Kidney glomerular epithelial cell (primary cell): Measurements from ENCODE around the gene TSHZ2.

Experiments
- DNase-seq: peaks from one replicate; lab custom pipeline; 2025; lab: John Stamatoyannopoulos, UW

Gene TSHZ2

DNA sequence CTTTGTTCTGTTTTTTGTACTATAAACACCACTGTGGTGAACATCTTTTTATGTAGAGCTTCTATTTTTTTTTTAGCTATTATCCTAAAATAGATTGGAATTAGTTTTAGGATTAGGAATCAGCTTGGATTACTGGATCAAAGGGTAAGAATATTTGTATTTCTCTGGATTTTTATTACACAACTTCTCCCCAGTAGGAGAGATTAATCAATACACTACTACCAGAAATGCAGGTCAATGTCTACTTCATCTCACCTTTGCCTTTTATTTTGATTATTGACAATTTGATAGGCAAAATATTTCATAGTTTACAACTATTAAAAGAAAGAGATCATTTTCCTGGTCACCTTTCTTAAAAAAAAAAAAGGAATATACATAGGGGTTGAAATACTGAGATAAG is 191.9 kb downstream of the TSHZ2 start:
- no peak for DNase-seq

DNA sequence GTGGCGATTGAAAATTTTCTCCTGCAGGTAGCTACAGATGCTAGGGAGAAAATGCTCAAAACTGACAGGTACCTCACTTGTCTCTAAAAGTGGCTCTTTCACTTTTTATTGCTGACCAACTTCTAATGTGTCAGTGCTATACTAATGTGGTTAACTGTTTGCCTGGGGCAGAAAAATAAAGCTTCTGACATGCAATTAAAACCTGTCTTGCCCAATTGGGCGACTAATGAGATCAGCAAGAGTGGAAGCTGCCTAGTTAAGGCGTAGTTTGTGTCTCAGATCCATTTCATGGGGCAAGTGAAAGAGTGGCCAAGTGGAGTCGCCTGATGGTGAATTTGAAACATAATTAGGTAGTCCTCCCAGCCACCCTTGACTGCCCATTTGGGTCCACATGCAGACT is 193.3 kb downstream of the TSHZ2 start:
- no peak for DNase-seq

DNA sequence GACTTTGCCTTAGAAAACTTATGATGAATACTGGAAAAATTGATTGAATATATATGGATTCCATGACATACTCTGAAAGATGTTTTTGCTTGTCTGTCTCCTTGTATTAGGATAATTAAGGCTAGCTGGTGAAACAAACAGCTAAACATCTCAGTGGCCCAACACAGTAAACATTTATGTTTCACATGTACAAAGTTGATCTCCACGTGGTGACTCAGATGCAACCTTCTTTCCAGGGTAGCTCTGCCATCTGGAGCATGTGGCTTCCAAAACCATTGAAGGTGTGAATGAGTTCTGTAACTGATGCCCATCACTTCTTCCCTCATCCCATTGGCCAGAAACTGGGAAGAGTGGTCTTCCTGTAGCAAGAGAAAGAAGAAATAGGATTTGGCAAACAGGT is 196.3 kb downstream of the TSHZ2 start:
- no peak for DNase-seq

DNA sequence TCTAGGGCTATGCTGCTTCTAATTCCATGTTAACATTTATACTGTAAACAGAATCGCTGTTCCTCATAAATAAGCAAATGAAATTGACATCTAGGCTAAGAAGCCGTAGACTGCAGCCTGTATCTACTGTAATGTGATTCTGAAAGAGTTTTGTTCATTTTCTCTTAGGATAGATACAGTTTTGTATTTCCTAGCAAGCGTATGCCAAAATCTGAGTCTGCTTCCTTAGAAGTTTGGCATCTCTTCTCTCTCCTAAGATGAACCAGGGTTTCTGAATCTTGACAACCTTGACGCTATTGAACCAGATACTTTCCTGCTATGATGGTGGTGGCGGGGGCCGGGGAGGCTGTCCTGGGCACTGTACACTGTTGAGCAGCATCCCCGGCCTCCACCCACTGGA is 198.0 kb downstream of the TSHZ2 start:
- no peak for DNase-seq

DNA sequence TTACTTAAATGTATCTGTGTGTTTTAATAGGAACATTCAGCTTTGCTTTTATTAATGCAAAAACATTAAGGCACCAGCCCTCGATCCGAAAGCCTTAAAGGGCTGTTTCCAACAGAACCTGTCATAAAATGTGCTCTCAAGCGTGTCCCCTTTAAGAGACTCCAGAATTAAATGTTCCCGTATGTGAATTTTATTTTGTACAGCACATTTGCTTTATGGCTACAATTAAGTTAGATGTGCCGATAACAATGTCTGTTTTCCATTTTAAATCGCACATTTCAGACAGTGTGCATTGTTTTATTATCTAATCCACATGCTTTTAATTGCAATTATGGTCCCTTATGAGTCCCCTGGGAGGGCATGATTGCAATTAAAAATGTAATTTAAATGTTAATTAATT is 198.9 kb downstream of the TSHZ2 start:
- DNase-seq = no peak

DNA sequence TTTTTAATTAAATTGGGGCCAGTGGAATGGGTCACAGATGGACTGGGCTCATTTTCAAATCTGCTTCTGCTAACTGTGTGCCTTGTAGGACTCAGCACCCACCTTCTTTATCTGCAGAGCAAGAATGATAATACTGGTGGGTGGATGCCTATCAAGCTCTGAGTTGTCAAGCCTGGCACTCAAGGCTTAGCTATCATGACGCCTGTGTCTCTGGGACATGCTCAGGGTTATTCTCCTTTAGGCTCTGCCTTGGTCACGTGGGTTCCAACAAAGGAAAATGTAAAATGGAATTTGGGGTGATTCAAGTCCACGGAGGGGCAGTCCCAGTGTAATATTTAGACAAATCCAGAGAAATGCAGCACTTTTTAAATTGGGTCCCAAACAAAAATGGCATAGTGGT is 202.3 kb downstream of the TSHZ2 start:
- DNase-seq = no peak

DNA sequence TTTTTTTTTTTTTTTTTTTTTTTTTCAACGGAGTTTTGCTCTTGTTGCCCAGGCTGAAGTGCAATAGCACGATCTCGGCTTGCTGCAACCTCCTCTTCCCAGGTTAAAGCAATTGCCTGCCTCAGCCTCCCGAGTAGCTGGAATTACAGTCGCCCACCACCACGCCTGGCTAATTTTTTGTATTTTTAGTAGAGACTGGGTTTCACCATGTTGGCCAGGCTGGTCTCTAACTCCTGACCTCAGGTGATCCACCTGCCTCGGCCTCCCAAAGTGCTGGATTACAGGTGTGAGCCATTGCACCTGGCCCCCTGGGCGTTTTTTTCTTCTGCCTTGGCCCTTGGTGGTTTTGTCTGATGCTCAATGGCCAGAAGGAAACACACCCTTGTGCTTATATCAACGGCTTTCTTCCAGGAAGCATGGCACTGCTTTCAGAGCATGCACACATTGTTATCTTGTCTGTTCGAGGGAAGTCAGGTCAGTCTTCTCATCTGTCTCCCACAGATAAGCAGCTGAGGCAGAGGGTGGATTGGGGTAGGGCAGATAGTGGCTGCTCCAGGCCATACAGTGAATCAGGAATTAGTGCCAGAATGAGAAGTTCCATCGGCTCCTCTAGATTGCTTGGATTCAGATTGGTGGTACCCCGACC is 203.1 kb downstream of the TSHZ2 start:
- no peak for DNase-seq

DNA sequence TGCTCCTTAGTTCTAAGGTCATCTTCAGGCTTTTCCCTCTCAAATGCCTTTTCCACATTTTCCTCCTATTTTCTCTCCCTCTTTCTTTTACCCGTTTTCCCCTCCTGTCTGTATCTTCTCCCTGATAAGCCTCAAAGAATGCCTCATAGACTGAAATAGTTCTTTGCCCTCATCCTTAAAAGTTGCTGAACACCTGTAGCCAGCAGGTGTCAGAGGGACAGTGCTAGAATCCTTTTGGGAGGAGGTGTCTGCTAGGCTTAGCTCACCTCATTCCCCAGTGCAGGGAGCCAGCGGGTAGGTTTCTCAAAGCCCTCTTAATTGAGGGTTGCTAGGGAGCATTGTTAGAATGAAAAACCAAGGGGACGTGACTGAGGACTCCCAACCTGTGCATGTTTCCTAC is 204.0 kb downstream of the TSHZ2 start:
- DNase-seq = no peak

DNA sequence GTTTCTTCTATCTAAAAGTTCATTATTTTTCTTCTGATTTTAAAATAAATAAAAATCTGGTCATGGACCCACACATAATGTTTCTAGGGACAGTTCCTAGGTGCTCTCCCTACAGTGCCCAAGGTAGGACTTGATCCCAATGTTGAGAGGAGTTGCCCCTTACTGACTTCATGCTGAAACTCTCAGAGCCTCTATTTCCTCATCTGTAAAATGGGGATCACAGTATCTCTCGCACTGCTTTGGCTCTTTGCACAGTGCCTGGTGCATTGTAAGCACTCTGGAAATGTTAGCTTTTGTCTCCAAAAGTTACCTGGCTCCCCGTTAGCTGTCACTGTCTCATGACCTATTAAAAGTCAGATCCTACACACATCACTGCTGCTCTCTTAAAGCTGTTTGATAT is 205.5 kb downstream of the TSHZ2 start:
- DNase-seq = no peak

DNA sequence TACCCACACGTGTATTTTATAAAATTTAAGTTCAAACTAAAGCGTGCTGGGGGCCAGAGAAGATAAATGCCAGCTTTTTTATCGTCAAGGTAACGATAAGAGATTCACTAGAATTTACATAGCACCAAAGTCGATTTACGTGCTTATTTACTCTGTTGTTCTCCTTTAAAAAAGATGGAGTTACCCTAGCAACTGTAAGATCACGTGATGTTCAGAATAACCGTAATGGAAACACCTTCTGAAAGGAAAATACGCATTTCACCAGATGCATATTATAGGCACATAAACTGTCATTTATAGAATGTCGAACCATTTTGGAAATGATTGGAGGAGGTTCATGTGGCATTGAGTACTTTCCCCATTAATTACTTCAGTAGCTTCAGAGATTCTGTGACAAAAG is 207.6 kb downstream of the TSHZ2 start:
- DNase-seq = no peak

DNA sequence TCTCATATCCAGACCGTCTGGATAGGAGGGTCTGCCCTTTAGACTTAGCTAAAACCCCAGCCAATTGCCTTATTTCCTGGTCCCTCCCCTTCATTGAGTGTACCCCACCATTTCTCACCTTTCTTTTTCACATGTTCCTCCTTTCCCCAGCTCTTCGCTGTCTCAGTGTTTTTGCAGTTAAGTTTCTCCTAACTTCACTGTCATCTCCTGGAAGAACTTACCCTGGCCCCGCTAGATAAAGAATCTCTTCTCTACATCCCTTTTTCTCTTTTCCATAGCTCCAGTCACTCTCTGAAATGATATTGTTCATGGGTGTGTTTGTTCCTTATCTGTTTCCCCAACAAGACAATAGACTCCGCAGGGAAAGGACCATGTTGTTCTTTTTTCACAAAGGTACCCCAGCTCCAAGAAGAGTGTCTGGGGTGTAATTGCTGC is 208.8 kb downstream of the TSHZ2 start:
- no peak for DNase-seq

DNA sequence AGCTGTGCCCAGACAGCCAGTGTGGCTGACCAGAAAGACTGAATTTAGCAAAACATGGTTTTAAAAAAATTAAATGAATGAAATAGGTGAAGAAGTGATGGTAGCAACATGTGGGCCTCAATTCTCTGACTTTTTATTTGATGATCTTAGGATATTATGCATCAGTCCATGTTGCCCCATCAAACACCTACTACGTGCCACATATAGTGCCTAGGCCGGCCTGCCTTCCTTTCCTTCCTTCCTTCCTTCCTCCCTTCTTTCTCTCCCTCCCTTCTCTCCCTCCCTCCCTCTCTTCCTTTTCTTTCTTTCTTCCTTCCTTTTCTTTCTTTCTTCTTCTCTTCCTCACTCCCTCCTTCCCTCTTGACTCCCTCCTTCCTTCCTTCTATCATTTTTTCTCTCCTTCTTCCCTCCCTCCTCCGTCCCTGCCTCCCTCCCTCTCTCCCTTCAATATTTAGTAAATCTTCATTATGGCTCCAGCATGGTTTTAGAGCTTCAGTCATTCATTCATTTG is 209.8 kb downstream of the TSHZ2 start:
- no peak for DNase-seq

DNA sequence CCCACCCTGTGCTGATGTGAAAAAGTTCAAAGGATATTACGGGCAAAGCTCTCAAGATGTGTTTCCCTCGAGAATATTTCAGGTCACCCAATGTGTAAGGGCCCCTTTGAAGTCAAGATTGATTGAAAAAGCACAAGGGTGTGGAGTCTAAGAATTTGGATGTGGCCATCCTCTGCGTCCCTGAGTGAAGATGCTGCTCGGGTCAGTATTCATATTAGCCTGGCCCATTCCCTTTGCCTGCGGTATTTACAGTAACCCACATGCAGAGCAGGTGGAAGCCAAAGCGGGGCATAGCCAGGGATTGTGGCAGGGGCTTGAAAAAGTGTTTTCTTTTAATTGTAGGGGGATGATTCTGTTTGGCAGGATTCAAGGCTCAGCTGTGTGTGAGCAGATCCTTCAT is 211.0 kb downstream of the TSHZ2 start:
- no peak for DNase-seq

DNA sequence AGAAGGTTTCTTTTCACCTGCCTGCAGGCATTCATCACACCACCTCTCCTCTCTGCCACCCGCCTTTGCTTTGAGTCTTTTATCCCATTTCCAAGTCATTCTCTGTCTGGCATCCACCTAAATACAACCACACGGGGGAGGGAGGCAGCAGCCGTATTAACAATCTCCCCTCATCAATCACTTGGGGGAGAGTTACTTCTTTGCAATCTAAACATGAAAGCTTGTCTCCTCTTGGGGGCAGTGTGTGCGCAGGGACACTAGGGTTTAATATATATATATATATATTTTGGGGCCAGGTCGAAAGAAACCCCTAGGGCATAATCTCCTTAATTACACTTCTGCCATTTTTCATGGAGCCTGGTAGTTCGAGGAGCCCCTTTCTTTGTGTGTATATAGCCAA is 214.5 kb downstream of the TSHZ2 start:
- DNase-seq = no peak

DNA sequence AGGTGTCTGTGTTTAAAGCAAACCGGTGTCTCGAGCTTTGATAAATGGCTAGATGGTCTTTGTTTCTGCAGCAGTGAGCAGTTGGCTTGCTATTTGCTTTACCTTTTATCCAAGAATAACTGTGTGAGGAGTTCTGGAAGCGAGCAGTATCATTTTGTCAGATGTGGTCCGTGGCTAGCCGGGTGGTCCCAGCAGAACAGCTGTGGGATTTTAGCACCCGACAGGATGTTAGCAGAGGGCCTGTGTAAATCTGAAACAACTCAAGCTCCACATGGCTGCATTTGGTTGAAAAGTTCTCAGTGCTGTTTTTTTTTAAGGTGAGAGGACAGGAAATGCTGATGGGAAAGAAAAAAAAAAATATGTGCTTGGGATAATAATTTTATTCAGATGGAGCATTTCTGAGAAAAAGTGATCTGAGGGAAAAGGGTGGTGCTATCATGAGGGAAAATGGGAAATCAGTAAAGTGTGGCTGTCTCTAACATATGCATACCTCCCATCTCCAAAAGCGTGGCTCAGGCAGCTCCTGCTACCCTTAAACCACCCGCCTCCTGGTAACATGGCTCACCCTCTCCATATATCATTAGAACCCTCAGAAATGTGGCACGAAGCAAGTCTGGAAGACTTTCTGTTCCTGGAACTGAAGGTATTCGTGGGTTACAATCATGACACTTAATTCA is 215.4 kb downstream of the TSHZ2 start:
- DNase-seq = no peak

DNA sequence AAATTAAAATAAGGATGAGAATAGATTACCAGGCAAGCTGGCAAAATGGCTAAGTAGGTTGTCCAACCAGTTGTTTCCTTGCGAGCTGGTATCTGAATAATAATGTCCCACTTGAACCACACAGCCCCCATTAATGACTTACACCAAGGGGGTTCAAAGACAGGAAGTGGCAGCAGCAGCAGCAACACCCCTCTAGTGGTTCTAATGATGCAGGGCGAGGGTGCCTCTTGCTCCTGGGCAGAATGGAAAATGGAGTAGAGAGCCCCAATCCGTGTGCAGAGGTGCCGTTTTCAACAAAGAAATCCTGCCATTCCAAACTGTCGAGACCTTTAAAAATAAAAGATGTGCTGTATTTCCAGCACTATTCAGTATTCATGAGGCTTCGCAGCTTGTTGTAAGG is 218.1 kb downstream of the TSHZ2 start:
- no peak for DNase-seq

DNA sequence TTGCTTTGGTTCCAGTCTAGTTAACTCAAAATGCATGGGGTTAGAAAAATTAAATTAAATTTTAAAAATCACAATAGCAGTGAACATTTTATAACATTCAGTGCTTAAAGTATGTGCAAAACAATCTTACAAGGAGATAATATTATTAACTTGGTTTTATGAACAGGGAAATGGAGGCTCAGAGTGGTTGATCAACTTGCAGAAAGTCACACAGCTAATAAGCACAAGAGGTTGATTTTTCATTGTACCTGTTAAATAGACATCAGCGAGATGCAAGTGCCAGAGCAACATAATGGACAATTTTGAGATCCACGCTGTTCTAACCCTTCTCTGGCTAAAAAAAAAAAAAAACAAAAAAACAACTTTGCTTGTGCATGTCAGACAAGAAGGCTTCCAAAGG is 219.8 kb downstream of the TSHZ2 start:
- DNase-seq = no peak

DNA sequence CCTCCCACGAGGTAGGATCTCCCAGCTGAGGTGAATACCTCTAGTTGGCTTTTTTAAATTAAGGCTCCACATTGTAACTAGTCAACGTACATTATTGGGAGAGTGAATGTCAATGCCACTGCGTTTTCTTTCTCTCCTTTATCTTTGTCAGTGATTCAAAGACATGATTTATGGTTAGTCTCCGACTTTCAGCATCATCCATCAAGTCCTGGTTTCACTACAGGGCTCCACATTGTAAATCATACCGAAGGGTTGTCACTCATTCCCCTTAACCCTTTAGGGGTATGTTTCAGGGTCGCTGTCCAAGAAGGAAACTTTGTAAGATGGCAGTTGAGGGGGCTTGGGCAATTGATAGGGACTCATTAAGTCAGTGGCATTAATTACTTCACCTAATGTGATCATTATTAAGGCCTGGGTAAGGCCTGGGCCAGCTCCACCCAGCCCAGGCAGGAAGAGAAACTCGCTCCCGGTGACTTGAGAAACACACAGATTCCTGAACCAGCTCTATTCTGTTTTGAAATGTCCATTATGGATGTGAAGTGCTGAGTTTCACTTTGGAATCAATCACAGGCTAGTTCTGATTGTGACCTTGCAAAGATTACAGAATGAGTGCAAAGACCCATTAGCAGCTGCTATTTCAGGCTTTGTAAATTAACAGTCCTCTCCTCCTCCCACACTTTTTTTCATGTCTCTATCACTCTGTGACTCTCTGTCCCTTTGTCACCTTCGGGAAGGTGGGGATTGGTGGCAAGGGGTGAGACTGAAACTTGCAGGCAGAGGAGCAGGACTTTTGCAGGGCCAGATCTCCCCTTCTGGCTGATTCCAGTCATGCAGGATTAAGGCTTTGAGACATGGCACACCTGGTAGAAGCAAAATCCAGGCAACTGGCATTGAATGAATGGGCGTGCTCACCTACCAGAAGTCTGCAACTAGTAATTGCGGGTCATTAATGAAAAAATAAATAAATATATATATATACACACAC is 222.4 kb downstream of the TSHZ2 start:
- DNase-seq = no peak

DNA sequence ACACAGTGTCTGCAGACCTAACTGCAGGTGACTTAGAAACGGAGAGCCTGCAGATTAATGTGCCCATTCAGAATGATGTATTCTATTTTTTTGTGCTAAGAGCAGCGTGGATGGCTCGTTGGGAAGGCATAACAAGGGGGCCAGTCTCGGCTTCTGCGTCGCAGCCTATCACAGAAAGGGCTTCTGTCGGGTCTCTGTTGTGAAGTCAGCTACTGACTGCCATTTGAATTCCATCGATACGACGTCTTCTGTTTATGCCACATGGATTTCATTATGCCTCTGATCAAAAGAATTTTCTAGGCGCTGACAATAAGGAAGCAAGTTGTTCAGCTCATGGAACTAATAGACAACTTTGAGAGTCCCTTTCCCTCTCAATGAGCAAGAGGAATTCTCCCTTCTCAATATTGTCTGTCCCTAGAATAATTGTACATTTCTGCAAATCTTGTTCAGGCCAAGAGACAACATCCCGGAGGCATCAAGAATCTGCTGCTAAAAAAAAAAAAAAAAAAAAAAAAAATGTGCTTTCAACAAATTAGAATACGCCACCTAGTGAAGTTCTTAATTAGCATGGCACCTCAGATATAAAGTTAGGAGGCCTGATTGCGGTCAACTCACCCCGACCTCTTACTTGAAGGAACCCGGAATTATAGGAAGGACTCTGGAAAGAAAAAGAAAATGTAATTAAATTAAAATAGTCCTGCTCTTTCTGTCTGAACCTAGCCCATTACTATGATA is 223.9 kb downstream of the TSHZ2 start:
- no peak for DNase-seq

DNA sequence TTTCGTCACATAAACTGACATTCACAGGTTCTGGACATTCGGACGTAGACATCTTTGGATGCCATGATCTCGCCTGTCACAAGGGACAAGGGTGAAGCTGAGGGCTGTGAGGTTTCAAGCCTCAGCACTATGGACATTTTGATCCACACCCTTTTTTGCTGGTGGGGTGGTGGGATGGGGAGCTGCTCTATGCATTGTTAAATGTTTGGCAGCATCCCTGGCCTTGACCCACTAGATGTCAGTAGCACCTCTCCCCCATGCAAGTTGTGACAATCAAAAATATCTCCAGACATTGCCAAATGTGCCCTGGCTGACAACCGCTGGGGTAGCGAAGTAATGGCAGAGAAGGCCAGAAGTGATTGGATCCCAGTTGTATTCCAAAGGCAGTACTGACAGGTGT is 229.4 kb downstream of the TSHZ2 start:
- no peak for DNase-seq

DNA sequence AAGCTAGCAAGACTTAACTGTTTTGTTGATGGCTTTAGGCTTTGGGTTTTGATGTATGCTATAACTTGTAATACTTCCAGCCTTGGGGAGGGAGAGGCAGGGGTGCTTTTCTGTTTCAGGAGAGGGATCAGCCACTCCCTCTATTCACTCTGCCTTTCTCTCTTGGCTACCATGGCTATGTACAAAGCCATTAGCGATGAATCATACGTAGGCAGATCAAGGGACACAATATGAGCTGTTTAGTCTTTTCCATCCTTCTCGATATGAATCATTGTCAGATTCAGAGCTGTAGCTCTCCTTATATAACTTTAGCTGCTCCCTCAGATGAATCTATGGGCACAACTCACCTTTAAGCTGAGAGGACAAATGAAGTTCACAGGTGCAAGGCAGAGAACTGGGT is 230.6 kb downstream of the TSHZ2 start:
- DNase-seq = no peak

DNA sequence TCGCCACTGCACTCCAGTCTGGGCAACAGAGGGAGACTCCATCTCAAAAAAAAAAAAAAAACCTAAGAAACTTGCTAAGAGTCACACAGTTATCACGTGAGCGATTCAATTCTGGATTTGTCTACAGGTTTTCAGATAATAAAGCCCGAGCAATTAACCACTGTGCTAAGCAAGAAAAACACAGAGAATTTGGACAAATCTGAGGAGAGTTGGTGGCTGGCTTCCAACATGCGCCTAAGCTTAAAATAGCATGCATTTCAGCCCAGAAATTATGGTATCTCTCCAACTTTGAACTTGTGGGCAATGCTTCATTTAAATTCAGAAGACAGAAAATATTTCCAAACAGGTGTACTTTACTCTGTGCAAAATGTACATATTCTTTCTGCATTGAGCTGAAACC is 232.9 kb downstream of the TSHZ2 start:
- no peak for DNase-seq
